ENCODE results near the gene RELL2. TPM values are rescaled to one million over a fixed set of nuclear protein-coding genes. Genes with fewer than 3 reads are reported as not detected.

RELL2 gene
- total and polyA plus RNA-seq, 2 experiments from 2014 or later: 1.8 to 2.3 TPM

DNA sequence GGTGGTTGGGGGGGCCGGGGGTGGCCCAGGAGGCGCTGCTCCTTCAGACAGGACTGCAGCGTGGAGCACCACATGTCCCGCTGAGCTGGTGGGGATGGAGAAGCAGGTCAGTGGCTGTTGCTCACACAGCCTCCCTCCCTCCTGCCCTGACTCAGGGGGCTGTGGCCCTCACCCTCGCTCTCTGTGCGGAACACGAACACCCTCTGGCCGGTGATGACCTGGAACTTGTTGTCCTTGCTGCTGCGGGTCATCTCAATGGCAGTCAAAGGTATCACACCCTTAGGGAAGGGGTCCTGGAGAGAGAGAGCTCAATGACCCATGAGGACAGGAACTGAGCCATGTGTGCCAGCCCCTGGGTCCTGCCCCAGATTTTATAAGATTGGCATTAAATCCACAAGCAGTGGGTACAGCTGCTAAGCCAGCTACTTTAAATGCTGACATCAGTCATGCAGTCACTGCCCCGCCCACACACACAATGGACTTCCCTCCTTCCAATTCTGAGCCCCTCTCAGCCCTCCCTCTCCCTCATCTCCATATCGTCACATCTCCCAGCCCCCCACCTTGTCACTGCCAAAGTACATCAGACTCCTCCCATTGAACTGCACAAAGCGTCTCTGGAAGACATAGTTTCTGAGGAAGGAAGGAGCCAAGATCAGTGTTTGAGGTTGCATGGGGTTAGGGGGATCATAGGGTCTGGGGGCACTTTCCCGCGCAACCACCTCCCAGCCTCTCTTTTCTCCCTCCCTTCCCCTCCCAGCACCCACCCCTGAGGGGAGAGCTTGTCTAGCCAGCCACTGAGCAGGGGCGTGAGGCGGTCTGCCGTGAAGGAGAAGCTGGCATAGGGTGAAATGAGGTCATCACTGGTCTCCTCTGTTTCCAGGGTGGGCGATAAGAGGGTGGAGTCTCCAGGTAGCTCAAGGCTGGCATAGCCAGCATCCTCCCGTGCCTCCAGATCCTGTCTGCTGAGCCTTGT, 36.3 kb downstream of the RELL2 start:
- DNase-seq (ENCODE audit: low read depth in 1 of 2, low spot score in 1 of 2): no peak
- no peak overlapping the region for H3K4me3 ChIP-seq
- H3K4me1 ChIP-seq (ENCODE audit: low read depth): peaks cover 8% of the 10 kb centered on the region
- H3K27me3 ChIP-seq: no peaks in the 10 kb centered on the region
- H3K36me3 ChIP-seq: no peaks in the 10 kb centered on the region
- no peaks in the 10 kb centered on the region for H3K9me3 ChIP-seq (ENCODE audit: low read depth)
- no peak overlapping the region for H3K27ac ChIP-seq
- TF ChIP-seq, protein P1, sequence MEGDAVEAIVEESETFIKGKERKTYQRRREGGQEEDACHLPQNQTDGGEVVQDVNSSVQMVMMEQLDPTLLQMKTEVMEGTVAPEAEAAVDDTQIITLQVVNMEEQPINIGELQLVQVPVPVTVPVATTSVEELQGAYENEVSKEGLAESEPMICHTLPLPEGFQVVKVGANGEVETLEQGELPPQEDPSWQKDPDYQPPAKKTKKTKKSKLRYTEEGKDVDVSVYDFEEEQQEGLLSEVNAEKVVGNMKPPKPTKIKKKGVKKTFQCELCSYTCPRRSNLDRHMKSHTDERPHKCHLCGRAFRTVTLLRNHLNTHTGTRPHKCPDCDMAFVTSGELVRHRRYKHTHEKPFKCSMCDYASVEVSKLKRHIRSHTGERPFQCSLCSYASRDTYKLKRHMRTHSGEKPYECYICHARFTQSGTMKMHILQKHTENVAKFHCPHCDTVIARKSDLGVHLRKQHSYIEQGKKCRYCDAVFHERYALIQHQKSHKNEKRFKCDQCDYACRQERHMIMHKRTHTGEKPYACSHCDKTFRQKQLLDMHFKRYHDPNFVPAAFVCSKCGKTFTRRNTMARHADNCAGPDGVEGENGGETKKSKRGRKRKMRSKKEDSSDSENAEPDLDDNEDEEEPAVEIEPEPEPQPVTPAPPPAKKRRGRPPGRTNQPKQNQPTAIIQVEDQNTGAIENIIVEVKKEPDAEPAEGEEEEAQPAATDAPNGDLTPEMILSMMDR (IDR thresholded peaks at IDR 0.05; ENCODE audit: low read depth, low read length): no peak

DNA sequence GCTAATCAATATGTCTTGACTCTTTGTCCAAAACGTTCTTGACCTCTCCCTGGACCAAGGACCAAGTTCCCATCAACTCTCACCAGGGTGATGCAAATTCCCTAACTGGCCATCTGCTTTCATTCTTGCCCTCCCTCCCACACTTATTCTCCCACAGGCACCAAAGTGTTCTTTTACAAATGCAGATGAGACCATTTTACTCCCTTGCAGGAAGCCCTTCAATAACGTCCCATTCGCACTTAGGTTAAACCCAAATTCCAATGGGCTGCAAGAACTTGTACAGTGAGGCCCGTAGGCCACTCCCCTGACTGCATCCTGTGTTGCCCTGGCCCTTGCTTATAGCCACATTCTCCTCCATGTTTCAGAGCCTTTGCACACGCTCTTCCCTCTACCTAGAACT, 38.0 kb downstream of the RELL2 start:
- no peak for DNase-seq (ENCODE audit: low read depth in 1 of 2, low spot score in 1 of 2)
- no peak overlapping the region for H3K27ac ChIP-seq

DNA sequence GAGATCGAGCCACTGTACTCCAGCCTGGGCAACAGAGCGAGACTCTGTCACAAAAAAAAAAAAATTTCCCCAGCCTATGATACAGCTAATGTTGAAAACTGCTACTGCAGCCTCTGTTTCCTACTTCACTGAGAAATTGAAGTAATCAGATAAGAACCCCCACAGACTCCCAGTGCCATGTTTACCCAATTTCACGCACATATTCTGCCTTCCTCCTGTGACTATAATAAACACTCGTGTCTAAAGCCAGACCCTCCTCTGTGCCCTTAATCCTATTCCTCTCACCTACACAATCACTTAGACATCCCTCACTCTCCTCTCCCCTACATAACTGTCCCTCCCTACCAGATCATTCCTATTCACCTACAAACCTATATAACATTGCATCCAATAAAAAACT, 38.9 kb downstream of the RELL2 start:
- H3K4me1 ChIP-seq (ENCODE audit: low read depth): peaks cover 8% of the 10 kb centered on the region
- H3K27me3 ChIP-seq: no peaks in the 10 kb centered on the region
- H3K9me3 ChIP-seq (ENCODE audit: low read depth): no peaks in the 10 kb centered on the region
- no peak for DNase-seq (ENCODE audit: low read depth in 1 of 2, low spot score in 1 of 2)
- TF ChIP-seq, protein P1 (IDR thresholded peaks at IDR 0.05; ENCODE audit: low read depth, low read length): no peak
- H3K27ac ChIP-seq: no peak overlapping the region
- H3K36me3 ChIP-seq: no peaks in the 10 kb centered on the region
- H3K4me3 ChIP-seq: no peak overlapping the region

More for the DNA sequence above, 38.0 kb downstream of the RELL2 start:
- no peak overlapping the region for H3K4me3 ChIP-seq
- no peaks in the 10 kb centered on the region for H3K27me3 ChIP-seq
- TF ChIP-seq, protein P1 (IDR thresholded peaks at IDR 0.05; ENCODE audit: low read depth, low read length): no peak
- no peaks in the 10 kb centered on the region for H3K36me3 ChIP-seq
- no peaks in the 10 kb centered on the region for H3K9me3 ChIP-seq (ENCODE audit: low read depth)
- peaks cover 8% of the 10 kb centered on the region for H3K4me1 ChIP-seq (ENCODE audit: low read depth)

DNA sequence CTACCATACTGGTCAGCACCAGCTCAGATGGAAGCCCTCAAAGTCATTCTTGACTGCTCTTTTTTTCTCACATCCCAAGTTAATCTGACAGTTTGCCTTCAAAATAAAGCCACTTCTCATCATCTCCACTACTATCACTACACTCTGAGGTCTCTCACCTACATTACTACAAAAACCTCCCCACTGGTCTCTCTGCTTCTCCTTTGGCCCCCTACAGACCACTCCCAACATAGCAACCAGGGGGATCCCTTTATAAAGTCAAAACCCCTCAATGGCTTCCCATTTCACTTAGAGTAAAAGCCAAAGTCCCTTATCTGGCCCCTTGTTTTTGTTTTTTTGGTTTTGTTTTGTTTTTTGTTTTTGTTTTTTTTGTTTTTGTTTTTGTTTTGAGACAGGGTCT, 40.6 kb downstream of the RELL2 start:
- no peak overlapping the region for H3K4me3 ChIP-seq
- H3K36me3 ChIP-seq: no peaks in the 10 kb centered on the region
- H3K27ac ChIP-seq: no peak overlapping the region
- no peaks in the 10 kb centered on the region for H3K27me3 ChIP-seq
- peak in 1 of 2 donors; percentile 42 for DNase-seq (ENCODE audit: low read depth in 1 of 2, low spot score in 1 of 2)
- TF ChIP-seq, protein P1 (IDR thresholded peaks at IDR 0.05; ENCODE audit: low read depth, low read length): peak; percentile 35
- H3K9me3 ChIP-seq (ENCODE audit: low read depth): no peaks in the 10 kb centered on the region
- H3K4me1 ChIP-seq (ENCODE audit: low read depth): peaks cover 11% of the 10 kb centered on the region

GRCh38 chr5:141680178-141680577, 43.4 kb downstream of the RELL2 start:
- Histone ChIP-seq H3K4me1 (ENCODE audit: low read depth) (peaks cover 13% of the 10 kb centered on the region), H3K4me3 (no peak overlapping the region), H3K9me3 (ENCODE audit: low read depth) (no peaks in the 10 kb centered on the region), H3K36me3 (no peaks in the 10 kb centered on the region), H3K27me3 (no peaks in the 10 kb centered on the region), H3K27ac (no peak overlapping the region)
- TF ChIP-seq, protein P1 (IDR thresholded peaks at IDR 0.05; ENCODE audit: low read depth, low read length): no peak
- DNase-seq (ENCODE audit: low read depth in 1 of 2, low spot score in 1 of 2): no peak

All from cardiac muscle cell (in vitro differentiated cells and primary cell).